Skin epidermis (tissue), 12 donors: ENCODE measurements around the gene TAMALIN.

ENCODE experiments used
- H3K27ac ChIP-seq, 21 experiments: fragments of 200-600 bp; sonication (generic) in 11 of 21; one replicate each; pipeline ENCODE4 v1.5.0; 2020; ENCODE audit warnings: mild to moderate bottlenecking in 3 of 21, inconsistent platforms in 2 of 21, moderate library complexity in 2 of 21
- H3K4me3 ChIP-seq, 7 experiments: fragments of 200-600 bp; sonication (generic) in 2 of 7; one replicate each; pipeline ENCODE4 v1.5.0; 2020; ENCODE audit warnings: inconsistent platforms in 2 of 7, mild to moderate bottlenecking in 2 of 7, moderate library complexity in 1 of 7

Gene TAMALIN

DNA sequence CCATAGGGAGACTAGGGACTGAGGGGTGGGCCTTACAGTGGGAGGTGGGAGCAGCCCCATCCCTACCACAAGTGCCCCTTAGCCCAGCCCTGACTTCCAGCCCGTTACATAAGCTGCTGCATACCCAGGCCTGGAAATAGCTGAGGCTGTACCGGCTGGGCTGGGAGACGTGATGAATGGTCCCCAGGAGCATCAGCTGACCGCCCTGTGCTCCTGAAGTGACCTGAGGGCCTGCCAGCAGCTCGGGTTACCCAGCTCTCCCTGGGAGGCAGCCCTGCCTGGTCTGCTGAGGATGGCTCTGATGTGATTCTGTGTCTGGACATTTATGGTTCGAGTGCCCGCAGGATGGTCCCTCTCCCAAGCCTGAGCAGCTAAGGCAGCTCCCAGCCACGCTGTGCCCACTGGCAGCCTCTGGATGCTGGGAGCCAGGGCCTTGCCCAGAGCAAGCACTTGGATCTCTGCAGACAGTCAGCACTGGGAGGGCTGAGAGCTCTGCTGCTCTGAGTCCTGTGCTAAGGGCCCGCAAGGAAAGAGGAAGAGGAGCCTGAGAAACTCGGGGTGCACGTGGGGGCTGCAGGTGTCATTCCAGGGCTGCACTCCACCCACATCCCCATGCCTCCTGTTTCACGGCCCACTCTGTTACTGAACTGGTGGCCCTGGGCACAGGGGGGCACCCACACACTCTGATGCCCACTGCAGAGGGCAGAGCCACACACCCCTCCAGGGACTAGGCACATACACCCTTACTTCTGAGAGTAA lies 20.5 kb downstream of the TAMALIN start:
- no peak overlapping the region for H3K4me3 ChIP-seq
- H3K27ac ChIP-seq = peak overlapping the region in 1 of 21 experiments; percentile 23

GRCh38 chr12:52029685-52030084 lies 22.9 kb downstream of the TAMALIN start:
- H3K4me3 ChIP-seq = no peak overlapping the region
- no peak overlapping the region for H3K27ac ChIP-seq

GRCh38 chr12:52032446-52032803 lies 25.7 kb downstream of the TAMALIN start:
- peak overlapping the region in 6 of 7 experiments; percentile 21 to 43 (median 26) for H3K4me3 ChIP-seq
- peak overlapping the region in 12 of 21 experiments; percentile 37 to 97 (median 80) for H3K27ac ChIP-seq

DNA sequence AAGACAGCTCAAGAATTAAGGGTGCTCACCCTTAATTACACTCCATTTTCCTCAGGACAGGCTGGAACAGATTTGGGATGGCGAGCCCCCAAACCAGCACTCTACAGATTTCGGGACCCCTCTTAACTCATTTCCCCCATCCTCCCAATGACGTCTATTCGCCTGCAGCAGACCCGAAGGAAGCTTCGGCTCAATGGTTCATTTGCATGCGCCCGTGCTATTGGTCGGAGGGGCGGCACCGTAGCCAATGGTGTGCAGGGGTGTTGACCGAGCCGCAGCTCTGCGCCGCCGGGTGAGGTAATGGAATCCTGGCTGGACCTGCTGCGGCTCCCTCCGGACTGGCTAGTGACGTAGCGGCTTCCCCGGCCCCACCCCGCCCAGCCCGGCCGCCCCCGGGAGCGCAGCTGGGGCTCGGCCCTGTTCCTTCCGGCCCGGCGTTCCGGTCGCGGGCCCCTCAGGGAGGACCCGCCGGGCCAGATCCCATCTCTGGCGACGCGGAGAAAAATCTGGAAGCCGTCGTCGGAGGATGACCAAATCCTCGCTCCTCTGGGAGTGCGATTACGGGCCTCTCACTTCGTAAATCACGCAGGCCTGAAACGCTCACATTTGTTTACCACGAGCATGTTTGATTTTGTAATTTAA lies 26.2 kb downstream of the TAMALIN start:
- H3K4me3 ChIP-seq = peak overlapping the region; percentile 20 to 43 (median 24)
- peak overlapping the region in 19 of 21 experiments; percentile 15 to 97 (median 81) for H3K27ac ChIP-seq

- Histone ChIP-seq H3K4me3 (peak overlapping the region in 6 of 7 experiments; percentile 20 to 43 (median 24)), H3K27ac (peak overlapping the region in 19 of 21 experiments; percentile 15 to 97 (median 81))
These were observed 26.8 kb downstream of the TAMALIN start for GRCh38 chr12:52033446-52034140.

- H3K27ac ChIP-seq = peak overlapping the region in 5 of 21 experiments; percentile 87 to 97 (median 90)
These were observed 28.4 kb downstream of the TAMALIN start for GRCh38 chr12:52035190-52035589.

DNA sequence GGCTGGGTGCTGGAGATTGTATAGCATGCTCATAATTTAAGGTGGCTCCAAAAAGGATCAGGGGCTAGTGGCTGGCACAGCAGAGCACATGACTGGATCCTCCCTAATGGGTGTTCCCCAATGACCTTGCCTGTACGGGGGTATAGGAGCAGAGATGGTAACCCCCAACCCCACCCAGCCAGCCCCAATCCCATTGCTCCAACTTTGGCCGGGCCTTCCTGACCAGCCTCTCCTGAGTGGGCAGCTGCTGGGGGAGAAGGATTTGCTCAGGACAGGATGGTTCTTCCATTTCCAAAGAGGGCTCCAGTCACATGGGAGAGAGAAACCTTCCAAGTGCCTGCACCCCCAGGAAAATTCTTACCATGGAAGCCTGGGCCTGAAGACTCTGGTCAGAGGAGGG lies 29.2 kb downstream of the TAMALIN start:
- Histone ChIP-seq H3K27ac (peak overlapping the region in 9 of 21 experiments; percentile 76 to 97 (median 78)), H3K4me3 (no peak overlapping the region)

More at GRCh38 chr12:52035190-52035589, 28.4 kb downstream of the TAMALIN start:
- H3K4me3 ChIP-seq = no peak overlapping the region

- H3K4me3 ChIP-seq = peak overlapping the region in 6 of 7 experiments; percentile 45 to 61 (median 50)
- H3K27ac ChIP-seq = peak overlapping the region in 14 of 21 experiments; percentile 25 to 97 (median 77)
These were observed 29.9 kb downstream of the TAMALIN start for GRCh38 chr12:52036587-52037171.

DNA sequence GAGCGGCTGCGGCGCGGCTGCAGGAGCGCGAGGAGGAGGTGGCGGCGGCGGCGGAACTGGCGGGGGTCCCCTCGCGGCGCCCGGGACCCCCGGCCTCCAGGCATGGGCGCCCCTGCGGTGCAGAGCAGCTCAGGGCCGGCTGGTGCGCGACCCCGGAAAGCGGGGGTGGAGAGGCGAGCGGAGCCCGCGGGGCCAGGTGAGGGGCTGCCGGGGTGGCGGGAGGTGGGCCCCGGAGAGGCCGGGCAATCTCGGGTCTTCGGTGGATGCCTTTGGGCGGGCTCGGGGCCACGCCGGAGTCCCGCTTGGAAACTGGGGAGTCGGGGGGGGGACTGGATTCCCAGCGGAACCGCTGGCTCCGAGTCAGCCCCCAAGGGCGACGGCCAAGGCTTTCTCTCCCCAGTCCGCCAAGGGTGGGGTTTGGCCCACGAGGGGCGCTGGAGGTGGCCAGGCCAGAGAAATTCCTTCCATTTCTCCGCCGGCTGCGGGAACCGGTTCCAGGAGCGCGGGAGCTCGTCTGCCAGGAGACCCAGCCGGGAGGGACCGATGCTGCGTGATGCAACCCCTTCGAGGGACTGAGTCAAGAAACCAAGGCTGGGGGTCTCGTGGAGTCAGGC lies 30.6 kb downstream of the TAMALIN start:
- Histone ChIP-seq H3K4me3 (peak overlapping the region; percentile 35 to 61 (median 47)), H3K27ac (peak overlapping the region in 16 of 21 experiments; percentile 8 to 98 (median 76))

DNA sequence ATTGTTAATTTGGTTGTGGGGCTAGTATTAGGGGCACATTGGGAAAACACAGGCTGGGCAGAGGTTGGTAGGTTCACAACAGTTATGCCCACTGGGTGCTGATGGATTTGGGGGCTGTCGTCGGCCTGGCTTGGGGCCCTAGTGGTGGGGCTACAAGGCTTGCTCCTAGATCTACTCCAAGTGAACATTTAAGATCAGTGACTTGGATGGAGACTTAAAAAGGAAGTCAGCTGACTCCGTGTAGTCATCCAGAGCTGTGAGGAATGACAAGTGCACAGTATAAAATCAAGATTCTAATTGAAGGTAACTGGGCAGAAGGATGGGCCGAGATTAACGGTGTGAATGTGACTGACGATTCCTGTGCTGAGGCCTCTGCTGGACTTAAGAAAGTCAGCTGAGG lies 31.7 kb downstream of the TAMALIN start:
- H3K4me3 ChIP-seq = peak overlapping the region in 1 of 7 experiments; percentile 61
- peak overlapping the region in 9 of 21 experiments; percentile 63 to 98 (median 85) for H3K27ac ChIP-seq

DNA sequence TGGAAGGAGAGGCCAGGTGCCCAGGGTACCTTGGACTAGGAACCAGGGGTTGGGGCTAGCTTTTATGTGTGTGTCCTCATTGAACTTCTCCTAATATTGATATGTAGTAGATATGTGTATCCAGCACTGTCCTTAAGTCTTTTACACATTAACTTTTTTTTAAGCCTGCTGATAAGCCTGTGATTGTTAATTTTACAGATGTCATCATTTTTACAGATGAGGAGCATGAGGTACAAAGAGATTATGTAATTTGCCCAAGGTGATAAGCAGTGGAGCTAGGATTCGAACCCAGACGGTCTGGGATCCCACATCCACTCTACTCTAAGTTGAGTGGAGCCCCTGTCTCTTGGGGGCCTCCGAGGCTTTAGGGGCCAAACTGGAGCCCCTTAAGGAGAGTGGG lies 34.3 kb downstream of the TAMALIN start:
- Histone ChIP-seq H3K27ac (peak overlapping the region in 3 of 21 experiments; percentile 17 to 93 (median 77)), H3K4me3 (no peak overlapping the region)

GRCh38 chr12:52041695-52042123 lies 35.0 kb downstream of the TAMALIN start:
- Histone ChIP-seq H3K4me3 (no peak overlapping the region), H3K27ac (peak overlapping the region in 5 of 21 experiments; percentile 12 to 93 (median 38))

DNA sequence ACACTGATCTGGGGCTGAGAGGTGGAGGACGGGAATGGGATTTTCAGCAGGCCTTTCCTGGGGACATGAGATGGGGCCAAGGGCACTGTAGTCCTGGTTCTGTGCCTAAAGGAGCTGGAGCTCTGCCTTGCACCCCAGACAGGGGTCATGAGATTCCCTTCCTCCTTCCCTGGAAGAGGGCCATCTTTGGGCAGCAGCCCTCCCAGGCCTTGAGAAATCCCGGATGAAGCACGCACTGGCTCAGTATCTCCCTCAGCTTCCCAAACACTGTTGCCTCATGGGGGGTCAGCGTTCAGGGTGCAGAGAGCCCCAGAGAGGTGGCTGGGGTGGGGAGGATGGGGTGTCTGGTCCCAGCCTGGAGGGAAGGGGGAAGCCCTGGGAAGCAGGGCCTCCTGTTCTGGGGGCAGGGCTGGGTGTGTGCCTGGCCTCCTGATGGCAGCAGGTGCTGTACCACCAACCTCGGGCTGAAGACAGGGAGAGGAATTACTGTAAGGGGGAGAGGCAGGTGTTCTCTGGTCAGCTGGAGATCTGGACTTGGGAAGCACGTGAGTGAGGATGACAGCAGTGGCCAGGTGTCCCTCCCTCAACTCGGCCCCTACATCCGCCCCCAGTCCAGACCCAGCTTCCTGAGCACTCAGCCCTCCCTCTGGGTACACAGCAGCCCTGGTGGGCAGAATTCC lies 36.1 kb downstream of the TAMALIN start:
- H3K4me3 ChIP-seq = no peak overlapping the region
- peak overlapping the region in 5 of 21 experiments; percentile 58 to 93 (median 77) for H3K27ac ChIP-seq

- Histone ChIP-seq H3K27ac (peak overlapping the region in 15 of 21 experiments; percentile 18 to 93 (median 66)), H3K4me3 (peak overlapping the region in 1 of 7 experiments; percentile 4)
These were observed 36.9 kb downstream of the TAMALIN start for GRCh38 chr12:52043386-52044212.

GRCh38 chr12:52044292-52044983 lies 37.7 kb downstream of the TAMALIN start:
- Histone ChIP-seq H3K27ac (peak overlapping the region in 15 of 21 experiments; percentile 18 to 93 (median 66)), H3K4me3 (peak overlapping the region in 1 of 7 experiments; percentile 4)

DNA sequence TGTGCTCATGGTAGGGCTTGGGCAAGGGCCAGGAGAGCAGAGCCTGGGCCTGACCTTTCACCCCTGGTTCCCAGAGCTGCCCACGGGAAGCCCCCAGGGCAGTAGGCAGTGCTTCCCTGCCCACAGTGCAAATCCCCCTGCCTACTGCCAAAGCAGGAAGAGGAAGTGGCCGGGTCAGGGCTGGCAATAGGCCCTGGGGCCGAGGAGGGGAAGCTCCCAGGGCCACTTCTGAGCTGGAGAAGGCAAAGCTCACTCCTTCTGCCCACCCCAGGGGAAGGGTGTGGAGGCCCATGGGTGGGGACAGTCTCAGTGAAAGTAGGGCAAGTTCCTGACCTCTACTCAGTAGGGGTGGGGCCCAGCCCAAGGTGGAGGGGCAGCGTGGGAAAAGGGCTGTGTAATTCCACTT lies 39.1 kb downstream of the TAMALIN start:
- Histone ChIP-seq H3K4me3 (no peak overlapping the region), H3K27ac (peak overlapping the region in 13 of 21 experiments; percentile 3 to 93 (median 52))

DNA sequence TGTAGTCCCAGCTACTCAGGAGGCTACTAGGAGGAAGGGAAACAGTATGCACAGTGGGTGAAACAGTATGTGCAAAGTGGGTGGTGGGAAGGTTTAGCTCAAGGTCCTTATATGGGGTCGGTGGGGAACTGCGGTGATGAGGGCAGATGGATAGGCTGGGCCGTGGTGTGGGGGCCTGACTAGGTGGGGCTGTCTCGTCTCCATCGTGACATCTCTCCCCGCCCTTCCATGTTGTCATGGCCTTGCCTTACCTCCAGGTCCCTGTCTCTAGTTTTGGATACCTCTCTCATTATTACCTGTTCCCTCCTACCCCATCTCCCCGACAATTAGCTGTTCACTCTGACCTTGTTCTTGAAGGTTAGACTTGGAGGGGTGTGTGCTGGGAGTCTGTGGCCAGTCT lies 40.1 kb downstream of the TAMALIN start:
- Histone ChIP-seq H3K4me3 (no peak overlapping the region), H3K27ac (peak overlapping the region in 1 of 21 experiments; percentile 93)
